ENCODE data around the gene STPG2. TPM values are rescaled to one million over a fixed set of nuclear protein-coding genes. Genes with fewer than 3 reads are reported as not detected.
"Not testable (repeated sequence)": the region's sequence is repeated elsewhere in the genome, so short reads cannot be mapped to it uniquely, and the experiment has no call there.

STPG2 gene
- total and polyA plus RNA-seq, 10 donors: 0.03 to 2.0 (median 0.67) TPM; not detected in 1

- TF ChIP-seq CTCF (IDR thresholded peaks at IDR 0.05 in 8 of 11, conservative IDR thresholded peaks at IDR 0.05 in 3 of 11) (no peak), POLR2A (IDR thresholded peaks at IDR 0.05) (no peak), POLR2AphosphoS5 (IDR thresholded peaks at IDR 0.05) (no peak)
Measured at GRCh38 chr4:97560009-97560408, 583.3 kb downstream of the STPG2 start.

GRCh38 chr4:97558204-97558778, 585.0 kb downstream of the STPG2 start:
- no peak overlapping the region for H3K27ac ChIP-seq
- no peaks in the 10 kb centered on the region for H3K4me1 ChIP-seq
- intact Hi-C loops (cut with DNase I; ENCODE audit: low total_unique reads): no loop called here
- H3K4me3 ChIP-seq: no peak overlapping the region
- no peaks in the 10 kb centered on the region for H3K27me3 ChIP-seq (replicated peaks in 1 of 7)
- no peak for TF ChIP-seq CTCF (IDR thresholded peaks at IDR 0.05 in 8 of 11, conservative IDR thresholded peaks at IDR 0.05 in 3 of 11)
- TF ChIP-seq POLR2A (IDR thresholded peaks at IDR 0.05): no peak
- no peak for TF ChIP-seq POLR2AphosphoS5 (IDR thresholded peaks at IDR 0.05)
- H3K36me3 ChIP-seq: no peaks in the 10 kb centered on the region
- H3K9me3 ChIP-seq: peaks cover 0 to 15% (median 8%) of the 10 kb centered on the region in 8 donors
- DNase-seq: no peak
- WGBS, 5 donors: 64 to 82% (median 79%) methylated on average over 4 of the region's 4 CpGs

More at GRCh38 chr4:97560009-97560408, 583.3 kb downstream of the STPG2 start:
- Histone ChIP-seq H3K4me1 (no peaks in the 10 kb centered on the region), H3K36me3 (no peaks in the 10 kb centered on the region), H3K27me3 (replicated peaks in 1 of 7) (no peaks in the 10 kb centered on the region), H3K9me3 (peaks cover 0 to 19% (median 8%) of the 10 kb centered on the region in 8 donors), H3K4me3 (no peak overlapping the region), H3K27ac (no peak overlapping the region)
- intact Hi-C loops (cut with DNase I; ENCODE audit: low total_unique reads): no loop called here
- WGBS, 5 donors: 87 to 95% (median 91%) methylated on average over 2 of the region's 2 CpGs
- no peak for DNase-seq

- H3K4me1 ChIP-seq; H3K27ac ChIP-seq; H3K4me3 ChIP-seq; DNase-seq; H3K27me3 ChIP-seq (replicated peaks in 1 of 7); intact Hi-C loops (cut with DNase I; ENCODE audit: low total_unique reads); H3K36me3 ChIP-seq: not testable (repeated sequence)
- WGBS, 5 donors: 70 to 75% (median 71%) methylated on average over 10 of the region's 10 CpGs
- peaks cover 0 to 18% (median 3%) of the 10 kb centered on the region in 8 donors for H3K9me3 ChIP-seq
Measured at GRCh38 chr4:97550637-97551036, 592.6 kb downstream of the STPG2 start.

GRCh38 chr4:97548943-97549583, 594.2 kb downstream of the STPG2 start:
- intact Hi-C loops (cut with DNase I; ENCODE audit: low total_unique reads): no loop called here
- WGBS, 5 donors: 64 to 86% (median 77%) methylated on average over 2 of the region's 2 CpGs
- no peaks in the 10 kb centered on the region for H3K4me1 ChIP-seq

More at GRCh38 chr4:97548943-97549583, 594.2 kb downstream of the STPG2 start:
- Histone ChIP-seq H3K27me3 (replicated peaks in 1 of 7) (no peaks in the 10 kb centered on the region), H3K27ac (no peak overlapping the region), H3K36me3 (no peaks in the 10 kb centered on the region), H3K4me3 (no peak overlapping the region), H3K9me3 (peaks cover 0 to 18% (median 3%) of the 10 kb centered on the region in 8 donors)
- no peak for DNase-seq
- no peak for TF ChIP-seq POLR2A (IDR thresholded peaks at IDR 0.05)
- TF ChIP-seq POLR2AphosphoS5 (IDR thresholded peaks at IDR 0.05): no peak
- TF ChIP-seq CTCF (IDR thresholded peaks at IDR 0.05 in 8 of 11, conservative IDR thresholded peaks at IDR 0.05 in 3 of 11): no peak

Measured in spleen (tissue), 11 donors.